HK-2 (cell line): ENCODE data around the gene IFNA16.
"Not testable (repeated sequence)": the region's sequence is repeated elsewhere in the genome, so short reads cannot be mapped to it uniquely, and the experiment has no call there.

Source experiments
- DNase-seq: peaks from one replicate; pipeline ENCODE4 v3.0.0-alpha.2; 2018; ENCODE audit not compliant: unreplicated experiment

The IFNA16 gene

GRCh38 chr9:21194867-21195776, 22.0 kb downstream of the IFNA16 start:
- DNase-seq: not testable (repeated sequence)

- not testable (repeated sequence) for DNase-seq
Measured at GRCh38 chr9:21187487-21187886, 29.6 kb downstream of the IFNA16 start, which contains the start of gene IFNA4. Gene IFNA4 (minus strand): TSS chr9:21187587. CDS start chr9:21187531, 56 bp downstream.

GRCh38 chr9:21182810-21183736, 34.0 kb downstream of the IFNA16 start:
- not testable (repeated sequence) for DNase-seq

- no peak for DNase-seq
Measured at GRCh38 chr9:21174671-21175070, 42.4 kb downstream of the IFNA16 start.

- DNase-seq: no peak
Measured at GRCh38 chr9:21172156-21172555, 45.0 kb downstream of the IFNA16 start.

GRCh38 chr9:21171351-21171750, 45.8 kb downstream of the IFNA16 start:
- no peak for DNase-seq

GRCh38 chr9:21166560-21166959, 50.6 kb downstream of the IFNA16 start, which contains the start of gene IFNA21:
Gene IFNA21 (minus strand): TSS chr9:21166660. CDS start chr9:21166612, 48 bp downstream.
- not testable (repeated sequence) for DNase-seq
